OCI-LY3 (cell line): ENCODE measurements around the gene SPATA12.

Source experiments
- EZH2phosphoT487 ChIP-seq: fragments of 200-600 bp; shearing (Covaris generic); IDR thresholded peaks from 2 replicates; pipeline ENCODE4 v1.6.1; 2018; ENCODE audit warnings: antibody characterized with exemption, mixed run types, low read depth
- TF ChIP-seq, protein P1 (sequence below): fragments of 200-600, 300-600 bp; sonication (generic); IDR thresholded peaks from 2 replicates; pipeline ENCODE4 v1.5.1; 2014; ENCODE audit warnings: antibody characterized with exemption, low read length, low read depth

DNA sequence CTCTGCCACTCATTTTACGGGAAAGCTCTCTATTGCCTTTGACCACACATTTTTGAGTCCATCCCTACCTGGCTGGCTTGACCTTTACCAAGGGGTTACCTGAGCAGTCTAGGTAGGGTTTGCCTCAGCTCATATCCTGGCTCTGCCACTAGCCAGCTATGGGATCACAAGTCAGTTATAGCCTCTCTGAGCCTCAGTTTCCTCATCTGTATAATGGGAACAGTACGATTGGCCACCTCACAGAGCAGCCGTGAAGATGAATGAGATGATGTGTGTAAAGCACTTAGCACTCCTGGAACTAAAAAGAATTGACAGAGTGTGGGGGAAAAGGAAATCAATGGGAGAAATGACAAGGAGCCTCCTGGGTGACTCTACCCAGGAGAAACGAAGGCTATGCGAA is 28.0 kb downstream of the SPATA12 start:
- TF ChIP-seq, protein P1, sequence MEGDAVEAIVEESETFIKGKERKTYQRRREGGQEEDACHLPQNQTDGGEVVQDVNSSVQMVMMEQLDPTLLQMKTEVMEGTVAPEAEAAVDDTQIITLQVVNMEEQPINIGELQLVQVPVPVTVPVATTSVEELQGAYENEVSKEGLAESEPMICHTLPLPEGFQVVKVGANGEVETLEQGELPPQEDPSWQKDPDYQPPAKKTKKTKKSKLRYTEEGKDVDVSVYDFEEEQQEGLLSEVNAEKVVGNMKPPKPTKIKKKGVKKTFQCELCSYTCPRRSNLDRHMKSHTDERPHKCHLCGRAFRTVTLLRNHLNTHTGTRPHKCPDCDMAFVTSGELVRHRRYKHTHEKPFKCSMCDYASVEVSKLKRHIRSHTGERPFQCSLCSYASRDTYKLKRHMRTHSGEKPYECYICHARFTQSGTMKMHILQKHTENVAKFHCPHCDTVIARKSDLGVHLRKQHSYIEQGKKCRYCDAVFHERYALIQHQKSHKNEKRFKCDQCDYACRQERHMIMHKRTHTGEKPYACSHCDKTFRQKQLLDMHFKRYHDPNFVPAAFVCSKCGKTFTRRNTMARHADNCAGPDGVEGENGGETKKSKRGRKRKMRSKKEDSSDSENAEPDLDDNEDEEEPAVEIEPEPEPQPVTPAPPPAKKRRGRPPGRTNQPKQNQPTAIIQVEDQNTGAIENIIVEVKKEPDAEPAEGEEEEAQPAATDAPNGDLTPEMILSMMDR: no peak
- no peak for TF ChIP-seq EZH2phosphoT487
